Right cardiac atrium (tissue), 5 donors: Measurements from ENCODE around the gene ADH1A. TPM values are rescaled to one million over a fixed set of nuclear protein-coding genes. Genes with fewer than 3 reads are reported as not detected.
"Not testable (repeated sequence)": the region's sequence is repeated elsewhere in the genome, so short reads cannot be mapped to it uniquely, and the experiment has no call there.

ENCODE experiments used
- ATAC-seq, 2 donors: fragments of 200-7000 bp; cut with Tn5 transposase; one replicate each; pipeline versions ENCODE4 v1.8.0 to v1.9.1; 2020; ENCODE audit warnings: moderate library complexity in 2 of 2, mild to moderate bottlenecking in 1 of 2
- DNase-seq, 3 donors: peaks; one replicate each; pipeline ENCODE4 v3.0.0-alpha.2; 2020
- H3K27ac ChIP-seq: one replicate; pipeline ENCODE4 v1.5.1; 2013; ENCODE audit warnings: mild to moderate bottlenecking, low read length, control low read depth, moderate library complexity
- H3K27me3 ChIP-seq: one replicate; pipeline ENCODE4 v1.6.1; 2013; ENCODE audit not compliant: control insufficient read depth, insufficient read depth
- H3K4me1 ChIP-seq: one replicate; pipeline ENCODE4 v1.6.1; 2013; ENCODE audit warnings: low read length; ENCODE audit not compliant: control insufficient read depth, insufficient read depth
- H3K4me3 ChIP-seq: one replicate; pipeline ENCODE4 v1.5.1; 2013; ENCODE audit warnings: low read length, control low read depth
- H3K9me3 ChIP-seq: one replicate; pipeline ENCODE4 v1.6.1; 2013; ENCODE audit warnings: low read length; ENCODE audit not compliant: control insufficient read depth
- WGBS: extraction: QIAGEN DNeasy Blood & Tissue Kit; methylation state at CpG from one replicate; pipeline ENCODE4 v1.1.7; 2013; 5-methylcytosine and 5-hydroxymethylcytosine counted together
- intact Hi-C, 4 donors: fragments of 100-400 bp; cut with DNase I; formaldehyde crosslinking; loops; one replicate each; pipeline versions ENCODE4 v1.11.0 to v1.14.0; 2022 to 2023
- polyA plus RNA-seq: library from polyadenylated mRNA; stranded (reverse); fragments of 200-250 nt; gene quantifications from one replicate; pipeline ENCODE4 v1.2.3, GENCODE V29; 2013
- total RNA-seq, 4 donors: library from RNA; stranded (reverse); fragmentation: NEBNext Ultra II Directional; extraction: Animal tissue kit (Norgen Biotek cat#: 25700); gene quantifications; one replicate each; pipeline ENCODE4 v1.2.1, GENCODE V29; 2021
- donor health status: healthy with polysubstance abuse.
- donor health status: DM: no; HTN: yes; CAD: no.
- donor health status: DM: no; HTN: no; CAD: no.
- donor health status: DM: no; HTN: yes; CAD: no; lungs with severe emphysema.
- donor health status: DM: yes; HTN: yes; CAD: no.

The ADH1A gene
- total and polyA plus RNA-seq, 5 donors: 0.74 to 1.5 (median 1.1) TPM; not detected in 1

DNA sequence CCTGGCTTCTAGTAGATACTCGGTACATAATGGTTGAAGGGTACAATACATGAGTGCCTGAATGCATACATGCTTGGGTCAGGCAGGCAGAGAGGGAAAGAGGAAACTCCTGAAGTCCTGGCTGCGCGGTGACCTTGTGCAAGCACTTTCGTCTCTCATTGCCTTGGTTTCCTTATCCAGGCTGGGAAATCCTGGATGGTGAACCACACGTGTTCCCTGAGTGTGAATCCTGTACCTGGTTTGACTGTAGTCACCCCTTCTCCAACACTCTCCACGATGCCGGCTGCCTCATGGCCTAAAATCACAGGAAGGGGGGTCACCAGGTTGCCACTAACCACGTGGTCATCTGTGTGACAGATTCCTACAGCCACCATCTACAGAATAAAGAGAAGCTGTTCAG lies 27.0 kb upstream of the ADH1A start:
- DNase-seq, H3K27me3 ChIP-seq, H3K9me3 ChIP-seq, intact Hi-C loops, H3K4me1 ChIP-seq, ATAC-seq, H3K4me3 ChIP-seq: not testable (repeated sequence)
- 86% methylated on average over 8 of the region's 8 CpGs for WGBS
- peak overlapping the region; percentile 11 for H3K27ac ChIP-seq

- Histone ChIP-seq H3K27me3 (no peaks in the 10 kb centered on the region), H3K9me3 (no peaks in the 10 kb centered on the region), H3K4me3 (no peak overlapping the region), H3K27ac (peak overlapping the region; percentile 11), H3K4me1 (no peaks in the 10 kb centered on the region)
- WGBS: 78% methylated on average over 3 of the region's 3 CpGs
- intact Hi-C loops: no loop called here
- ATAC-seq (no peak), DNase-seq (no peak)
These were observed 26.6 kb upstream of the ADH1A start for GRCh38 chr4:99317354-99317753.

DNA sequence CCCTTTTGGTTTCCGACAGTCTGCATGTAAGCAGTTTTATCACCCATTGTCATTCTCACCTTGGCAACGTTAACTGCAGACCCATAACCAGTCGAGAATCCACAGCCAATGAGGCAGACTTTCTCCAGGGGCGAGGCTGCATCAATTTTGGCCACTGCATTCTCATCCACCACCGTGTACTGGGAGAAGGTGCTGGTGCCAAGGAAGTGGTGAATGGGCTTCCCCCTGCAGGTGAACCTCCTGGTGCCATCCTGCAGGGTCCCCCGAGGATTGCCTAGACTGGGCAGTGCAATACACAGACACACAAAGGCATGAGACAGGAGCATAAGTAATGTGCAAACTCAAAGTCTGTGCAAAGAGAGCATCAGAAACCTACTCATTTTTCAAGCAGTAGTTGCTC lies 25.1 kb upstream of the ADH1A start:
- Histone ChIP-seq H3K9me3 (no peaks in the 10 kb centered on the region), H3K4me1 (no peaks in the 10 kb centered on the region), H3K27ac (no peak overlapping the region), H3K27me3 (no peaks in the 10 kb centered on the region), H3K4me3 (no peak overlapping the region)
- intact Hi-C loops: no loop called here
- ATAC-seq: peak in 1 of 2 donors; percentile 19
- DNase-seq: no peak
- WGBS: 73% methylated on average over 6 of the region's 6 CpGs

- Histone ChIP-seq H3K27me3 (no peaks in the 10 kb centered on the region), H3K4me3 (no peak overlapping the region), H3K4me1 (no peaks in the 10 kb centered on the region), H3K9me3 (no peaks in the 10 kb centered on the region), H3K27ac (no peak overlapping the region)
- WGBS: 80% methylated on average over 1 of the region's 1 CpG
- ATAC-seq: no peak
- no peak for DNase-seq
- intact Hi-C loops: no loop called here
These were observed 23.4 kb upstream of the ADH1A start for GRCh38 chr4:99314211-99314610.

DNA sequence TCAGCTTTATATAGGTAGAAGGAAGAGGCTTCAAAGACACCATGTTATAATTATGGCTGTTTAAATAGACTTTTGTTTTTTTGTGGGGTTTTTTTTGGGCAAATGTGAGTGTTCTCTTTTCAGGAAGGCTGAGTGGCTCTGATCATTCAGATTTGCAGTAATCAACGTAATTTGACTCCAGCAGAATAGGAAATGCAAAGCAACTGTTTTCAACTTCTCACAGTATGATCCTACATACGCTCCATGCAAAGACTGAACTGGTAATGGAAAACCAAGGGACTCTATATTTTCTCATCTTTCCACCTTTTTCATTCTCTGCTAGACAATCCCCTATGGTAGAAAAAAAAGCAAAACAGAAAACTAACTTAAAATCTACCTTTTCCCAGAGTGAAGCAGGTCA lies 19.6 kb upstream of the ADH1A start:
- 66% methylated on average over 2 of the region's 2 CpGs for WGBS
- no peaks in the 10 kb centered on the region for H3K4me1 ChIP-seq
- intact Hi-C loops: no loop called here

DNA sequence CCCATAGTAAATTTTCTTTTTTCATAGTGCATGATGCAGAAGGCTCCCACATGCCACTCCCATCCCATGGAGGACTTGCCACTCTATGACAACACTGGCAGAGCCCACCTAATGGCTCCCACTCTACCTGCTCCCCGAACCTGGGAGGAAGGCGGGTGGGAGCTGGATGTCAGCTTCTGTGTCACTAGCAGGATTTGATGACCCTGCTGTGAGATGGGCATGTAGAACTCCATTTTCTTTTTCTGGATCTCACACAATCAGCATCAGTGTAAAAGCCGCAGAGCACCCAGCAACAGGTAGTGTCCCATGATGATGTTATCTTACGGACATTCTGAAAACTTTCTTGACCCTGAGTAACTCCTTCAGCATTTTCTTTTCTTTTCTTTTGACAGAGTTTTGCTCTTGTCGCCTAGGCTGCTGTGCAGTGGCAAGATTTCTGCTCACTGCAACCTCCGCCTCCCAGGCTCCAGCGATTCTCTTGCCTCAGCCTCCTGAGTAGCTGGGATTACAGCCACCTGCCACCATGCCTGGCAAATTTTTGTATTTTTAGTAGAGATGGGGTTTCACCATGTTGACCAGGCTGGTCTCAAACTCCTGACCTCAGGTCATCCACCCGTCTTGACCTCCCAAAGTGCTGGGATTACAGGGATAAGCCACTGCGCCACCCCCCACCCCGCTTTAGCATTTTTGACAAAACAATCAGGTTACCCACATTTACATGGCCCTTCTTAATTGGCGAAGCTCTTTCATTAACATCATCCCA lies 15.0 kb upstream of the ADH1A start:
- no peaks in the 10 kb centered on the region for H3K27me3 ChIP-seq
- H3K4me3 ChIP-seq: no peak overlapping the region
- DNase-seq (peak in 1 of 3 donors; percentile 69), ATAC-seq (peak in 1 of 2 donors; percentile 58)
- H3K9me3 ChIP-seq: no peaks in the 10 kb centered on the region
- intact Hi-C loops: no loop called here
- H3K27ac ChIP-seq: no peak overlapping the region
- H3K4me1 ChIP-seq: no peaks in the 10 kb centered on the region
- WGBS: 91% methylated on average over 11 of the region's 11 CpGs

More for the DNA sequence above, 19.6 kb upstream of the ADH1A start:
- H3K27me3 ChIP-seq: no peaks in the 10 kb centered on the region
- no peak overlapping the region for H3K4me3 ChIP-seq
- no peaks in the 10 kb centered on the region for H3K9me3 ChIP-seq
- no peak for DNase-seq
- no peak for ATAC-seq
- no peak overlapping the region for H3K27ac ChIP-seq

- DNase-seq (no peak), ATAC-seq (no peak)
- Histone ChIP-seq H3K4me1 (no peaks in the 10 kb centered on the region), H3K27me3 (no peaks in the 10 kb centered on the region), H3K27ac (peak overlapping the region; percentile 45), H3K9me3 (no peaks in the 10 kb centered on the region), H3K4me3 (no peak overlapping the region)
- 76% methylated on average over 7 of the region's 7 CpGs for WGBS
- intact Hi-C loops: no loop called here
These were observed 10.8 kb upstream of the ADH1A start for GRCh38 chr4:99301376-99302164.

- no peaks in the 10 kb centered on the region for H3K9me3 ChIP-seq
- H3K27ac ChIP-seq: no peak overlapping the region
- peak; percentile 76 to 91 for ATAC-seq
- no peaks in the 10 kb centered on the region for H3K27me3 ChIP-seq
- H3K4me1 ChIP-seq: no peaks in the 10 kb centered on the region
- peak; percentile 84 to 91 (median 85) for DNase-seq
- 26% methylated on average over 4 of the region's 4 CpGs for whole genome bisulfite sequencing
- intact Hi-C loops: no loop called here
- no peak overlapping the region for H3K4me3 ChIP-seq
These were observed 10.1 kb upstream of the ADH1A start for GRCh38 chr4:99300934-99301333.

DNA sequence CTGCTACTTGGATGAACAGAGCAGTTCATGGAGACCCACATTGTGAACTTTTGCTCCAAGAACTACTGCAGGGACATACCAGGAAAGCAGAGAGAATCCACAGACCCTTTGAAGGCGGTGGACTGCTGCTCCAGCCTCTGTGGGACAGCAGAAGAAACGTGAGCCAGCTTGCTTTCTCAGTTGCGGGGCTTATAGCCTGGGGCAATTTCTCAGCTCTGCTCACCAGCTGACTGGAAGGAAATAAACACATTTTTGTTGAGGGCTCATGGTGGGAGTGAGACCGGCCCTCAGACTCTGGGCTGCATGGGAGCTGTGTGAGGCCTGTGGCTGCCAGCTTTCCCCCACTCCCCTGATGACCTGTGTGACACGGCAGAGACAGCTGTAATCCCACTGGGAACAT lies 2.6 kb upstream of the ADH1A start:
- no peak for DNase-seq
- WGBS: 80% methylated on average over 5 of the region's 5 CpGs
- Histone ChIP-seq H3K27ac (no peak overlapping the region), H3K4me3 (no peak overlapping the region), H3K27me3 (no peaks in the 10 kb centered on the region), H3K9me3 (no peaks in the 10 kb centered on the region), H3K4me1 (no peaks in the 10 kb centered on the region)
- intact Hi-C loops: no loop called here
- no peak for ATAC-seq

- ATAC-seq: no peak
- no peak for DNase-seq
- intact Hi-C loops: no loop called here
- Histone ChIP-seq H3K9me3 (no peaks in the 10 kb centered on the region), H3K4me1 (no peaks in the 10 kb centered on the region), H3K4me3 (no peak overlapping the region), H3K27me3 (no peaks in the 10 kb centered on the region), H3K27ac (no peak overlapping the region)
These were observed 5.4 kb downstream of the ADH1A start for GRCh38 chr4:99285387-99285786.

DNA sequence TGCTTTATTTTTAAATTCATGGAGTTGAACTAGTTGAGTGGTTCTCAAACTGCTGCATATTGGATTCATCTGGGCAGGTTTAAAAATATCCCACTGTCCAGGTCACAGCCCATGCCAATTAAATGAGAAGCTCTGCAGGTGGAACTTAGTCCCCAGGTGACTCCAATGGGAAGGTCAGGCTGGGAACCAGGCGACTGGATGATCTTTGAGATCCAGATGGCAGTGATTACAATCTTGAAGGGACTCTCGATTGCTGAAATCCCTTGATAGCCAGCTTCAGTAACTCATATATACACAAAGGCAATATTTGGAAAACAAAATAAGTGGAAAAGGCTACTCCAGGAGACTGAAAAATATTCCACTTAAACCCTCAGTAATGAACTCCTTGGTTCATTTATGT lies 8.1 kb downstream of the ADH1A start:
- no peaks in the 10 kb centered on the region for H3K27me3 ChIP-seq
- H3K4me3 ChIP-seq: no peak overlapping the region
- ATAC-seq: no peak
- H3K27ac ChIP-seq: no peak overlapping the region
- no peaks in the 10 kb centered on the region for H3K4me1 ChIP-seq
- intact Hi-C loops: no loop called here
- no peaks in the 10 kb centered on the region for H3K9me3 ChIP-seq
- no peak for DNase-seq
- WGBS: 82% methylated on average over 2 of the region's 2 CpGs
